ENCODE measurements around the gene CDH5. TPM values are rescaled to one million over a fixed set of nuclear protein-coding genes. Genes with fewer than 3 reads are reported as not detected.
A peak's percentile ranks its signal among the peaks of the same experiment; 100 is the strongest.
"Not testable (repeated sequence)": the region's sequence is repeated elsewhere in the genome, so short reads cannot be mapped to it uniquely, and the experiment has no call there.

Gene CDH5
- total RNA-seq, 4 donors from 2014 or later = 31.8 to 237 (median 95.8) TPM

- TF ChIP-seq CTCF (IDR thresholded peaks at IDR 0.05) = no peak
- no peak for ATAC-seq (ENCODE audit: low FRiP score)
- no peak for DNase-seq (ENCODE audit: low spot score)
These were observed 77.6 kb downstream of the CDH5 start for GRCh38 chr16:66444049-66444481.

DNA sequence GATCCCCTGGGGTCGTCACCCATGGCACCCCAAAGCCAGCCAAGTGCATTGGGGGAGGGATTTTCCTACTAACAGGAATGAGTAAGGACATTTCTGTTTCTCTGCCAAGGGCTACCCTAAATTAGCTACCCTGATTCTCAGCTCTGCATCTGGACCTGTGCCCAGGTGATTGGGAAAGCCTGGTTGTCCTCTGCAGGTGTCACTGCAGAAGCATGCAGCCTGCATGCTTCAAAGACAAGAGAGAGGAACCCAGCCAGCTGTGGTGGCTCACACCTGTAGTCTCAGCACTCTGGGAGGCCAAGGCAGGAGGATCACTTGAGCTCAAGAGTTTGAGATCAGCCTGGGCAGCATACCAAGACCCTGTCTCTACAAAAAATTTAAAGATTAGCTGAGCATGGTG lies 80.2 kb downstream of the CDH5 start:
- no peak for TF ChIP-seq CTCF (IDR thresholded peaks at IDR 0.05)
- ATAC-seq (ENCODE audit: low FRiP score) (no peak), DNase-seq (ENCODE audit: low spot score) (no peak)

DNA sequence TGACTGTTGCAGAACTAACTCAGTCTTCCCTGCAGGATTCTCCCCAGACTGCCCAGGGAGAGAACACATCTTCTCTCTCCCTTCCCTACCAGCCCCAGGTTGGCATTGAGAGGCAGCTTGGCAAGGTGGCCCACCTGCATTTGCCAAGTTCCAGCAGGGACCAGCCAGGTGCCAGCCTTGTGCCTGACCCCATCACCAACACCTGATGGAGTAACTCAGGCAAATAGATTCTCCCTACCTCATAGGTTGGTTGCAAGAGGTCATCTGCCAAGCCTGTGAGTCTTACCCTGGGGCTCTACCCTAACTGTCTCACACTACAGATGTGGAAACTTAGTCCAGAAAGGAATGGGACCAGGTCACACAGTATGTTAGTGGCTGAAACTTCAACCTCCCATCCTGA lies 81.0 kb downstream of the CDH5 start:
- DNase-seq (ENCODE audit: low spot score) = no peak

DNA sequence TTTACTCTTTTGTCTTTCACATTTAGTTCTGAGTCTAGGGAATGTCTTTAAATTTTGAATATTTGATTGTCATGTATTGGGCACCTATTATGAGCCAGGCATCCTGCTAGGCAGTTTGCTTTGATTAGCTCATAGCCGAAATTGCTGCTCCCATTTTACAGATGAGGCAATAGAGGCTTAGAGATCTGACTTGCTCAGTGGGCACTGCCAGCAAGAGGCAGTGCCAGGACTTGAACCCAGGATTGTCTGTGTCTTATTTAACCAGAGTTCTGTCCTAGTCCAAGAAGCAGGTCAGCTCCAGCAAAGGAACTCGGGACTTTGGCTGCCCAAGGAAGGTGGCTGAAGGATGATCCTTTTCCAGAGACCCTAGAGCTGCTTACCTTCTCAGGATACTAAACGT lies 85.1 kb downstream of the CDH5 start:
- no peak for TF ChIP-seq CTCF (IDR thresholded peaks at IDR 0.05)
- DNase-seq (ENCODE audit: low spot score) (no peak), ATAC-seq (ENCODE audit: low FRiP score) (no peak)

More for the DNA sequence above, 81.0 kb downstream of the CDH5 start:
- TF ChIP-seq CTCF (IDR thresholded peaks at IDR 0.05) = no peak
- peak; percentile 48 for ATAC-seq (ENCODE audit: low FRiP score)

GRCh38 chr16:66453230-66453629 lies 86.7 kb downstream of the CDH5 start:
- DNase-seq (ENCODE audit: low spot score); ATAC-seq (ENCODE audit: low FRiP score): not testable (repeated sequence)

Other genes starting within 250 kb of the CDH5 start
- gene BEAN1, start 60.6 kb downstream of the CDH5 start, total RNA-seq = 1 to 10 TPM in 2 of 4 donors, under 1 TPM in 1, not detected in 1; 0.94 to 2.2 (median 1.3) TPM
- 10 to 100 TPM; 39.9 to 69.7 (median 56.0) TPM for gene TK2, start 183.4 kb downstream of the CDH5 start, total RNA-seq
- 10 to 100 TPM; 31.6 to 68.4 (median 49.2) TPM for gene CKLF, start 185.9 kb downstream of the CDH5 start, total RNA-seq
- gene CMTM1, start 199.7 kb downstream of the CDH5 start, total RNA-seq = 1 to 10 TPM in 2 of 4 donors, under 1 TPM in 2; 0.93 to 1.1 (median 0.98) TPM
- gene CMTM2, start 212.8 kb downstream of the CDH5 start, total RNA-seq = 1 to 10 TPM in 3 of 4 donors, not detected in 1; 1.1 to 5.7 (median 1.2) TPM
- 10 to 100 TPM; 28.9 to 53.4 (median 43.5) TPM for gene CMTM3, start 238.0 kb downstream of the CDH5 start, total RNA-seq

Data from omental fat pad (tissue), 4 donors.